PFSK-1 (cell line): ENCODE measurements around the gene IST1.

Source experiments
- FOXP2 ChIP-seq: optimal IDR thresholded peaks from 2 replicates; pipeline ENCODE3; 2011; ENCODE audit warnings: borderline replicate concordance, control low read depth, inconsistent platforms; ENCODE audit not compliant: insufficient read depth; ENCODE audit errors: extremely low read length, extremely low read depth
- POLR2AphosphoS5 ChIP-seq: IDR thresholded peaks from 2 replicates; pipeline ENCODE4 v1.6.1; 2012; ENCODE audit warnings: low read depth, mild to moderate bottlenecking, control low read depth, low read length, moderate library complexity
- SIN3A ChIP-seq: IDR thresholded peaks from 2 replicates; pipeline ENCODE4 v1.6.1; 2012; ENCODE audit warnings: mild to moderate bottlenecking, low read length, moderate library complexity, borderline replicate concordance; ENCODE audit not compliant: insufficient read depth
- TAF1 ChIP-seq: IDR thresholded peaks from 2 replicates; pipeline ENCODE4 v1.6.1; 2012; ENCODE audit warnings: low read length, control low read depth, borderline replicate concordance; ENCODE audit not compliant: insufficient read depth
- TF ChIP-seq, protein P1 (sequence below), 2 experiments: IDR thresholded peaks; 2 replicates each; pipeline versions ENCODE4 v1.6.1 to v1.8.0; 2011 to 2012; ENCODE audit warnings: low read depth in 2 of 2, low read length in 2 of 2, control low read depth in 1 of 2, inconsistent platforms in 1 of 2, mild to moderate bottlenecking in 1 of 2, moderate library complexity in 1 of 2; ENCODE audit not compliant: insufficient read depth in 1 of 2

DNA sequence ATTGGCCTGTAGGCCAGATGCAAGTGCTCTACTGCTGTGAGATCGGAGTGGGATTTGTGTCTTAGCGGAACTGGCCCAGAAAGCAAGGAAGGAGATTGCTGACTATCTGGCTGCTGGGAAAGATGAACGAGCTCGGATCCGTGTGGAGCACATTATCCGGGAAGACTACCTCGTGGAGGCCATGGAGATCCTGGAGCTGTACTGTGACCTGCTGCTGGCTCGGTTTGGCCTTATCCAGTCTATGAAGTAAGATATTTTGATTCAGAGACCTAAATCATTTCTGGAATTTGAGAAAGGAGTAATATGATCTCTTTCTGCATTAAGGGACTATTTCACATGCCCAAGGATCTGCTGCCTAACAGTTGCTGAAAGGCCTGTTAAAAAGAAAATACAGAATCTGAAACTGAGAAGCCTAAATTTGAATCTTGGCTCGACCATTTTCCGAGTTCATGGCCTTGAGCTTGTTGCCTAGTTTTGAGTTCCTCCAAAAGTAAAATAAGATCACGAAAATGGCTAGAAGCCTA lies 21.1 kb downstream of the IST1 start:
- TF ChIP-seq TAF1, result no peak
- no peak for TF ChIP-seq POLR2AphosphoS5
- TF ChIP-seq, protein P1, sequence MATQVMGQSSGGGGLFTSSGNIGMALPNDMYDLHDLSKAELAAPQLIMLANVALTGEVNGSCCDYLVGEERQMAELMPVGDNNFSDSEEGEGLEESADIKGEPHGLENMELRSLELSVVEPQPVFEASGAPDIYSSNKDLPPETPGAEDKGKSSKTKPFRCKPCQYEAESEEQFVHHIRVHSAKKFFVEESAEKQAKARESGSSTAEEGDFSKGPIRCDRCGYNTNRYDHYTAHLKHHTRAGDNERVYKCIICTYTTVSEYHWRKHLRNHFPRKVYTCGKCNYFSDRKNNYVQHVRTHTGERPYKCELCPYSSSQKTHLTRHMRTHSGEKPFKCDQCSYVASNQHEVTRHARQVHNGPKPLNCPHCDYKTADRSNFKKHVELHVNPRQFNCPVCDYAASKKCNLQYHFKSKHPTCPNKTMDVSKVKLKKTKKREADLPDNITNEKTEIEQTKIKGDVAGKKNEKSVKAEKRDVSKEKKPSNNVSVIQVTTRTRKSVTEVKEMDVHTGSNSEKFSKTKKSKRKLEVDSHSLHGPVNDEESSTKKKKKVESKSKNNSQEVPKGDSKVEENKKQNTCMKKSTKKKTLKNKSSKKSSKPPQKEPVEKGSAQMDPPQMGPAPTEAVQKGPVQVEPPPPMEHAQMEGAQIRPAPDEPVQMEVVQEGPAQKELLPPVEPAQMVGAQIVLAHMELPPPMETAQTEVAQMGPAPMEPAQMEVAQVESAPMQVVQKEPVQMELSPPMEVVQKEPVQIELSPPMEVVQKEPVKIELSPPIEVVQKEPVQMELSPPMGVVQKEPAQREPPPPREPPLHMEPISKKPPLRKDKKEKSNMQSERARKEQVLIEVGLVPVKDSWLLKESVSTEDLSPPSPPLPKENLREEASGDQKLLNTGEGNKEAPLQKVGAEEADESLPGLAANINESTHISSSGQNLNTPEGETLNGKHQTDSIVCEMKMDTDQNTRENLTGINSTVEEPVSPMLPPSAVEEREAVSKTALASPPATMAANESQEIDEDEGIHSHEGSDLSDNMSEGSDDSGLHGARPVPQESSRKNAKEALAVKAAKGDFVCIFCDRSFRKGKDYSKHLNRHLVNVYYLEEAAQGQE (IDR thresholded peaks at IDR 0.05; ENCODE audit: insufficient read depth in 1 of 2, low read depth in 2 of 2, low read length in 2 of 2), result no peak
- no peak for TF ChIP-seq SIN3A
- no peak for TF ChIP-seq FOXP2
